Kidney (tissue), 14 donors: ENCODE measurements around the gene RBBP8NL. TPM values are rescaled to one million over a fixed set of nuclear protein-coding genes. Genes with fewer than 3 reads are reported as not detected.

Experiments used
- DNase-seq, 5 donors: peaks; one replicate each; pipeline ENCODE4 v3.0.0-alpha.2; 2013 to 2020
- FAIRE-seq: peaks from 2 replicates; lab custom pipeline; 2012; peaks lifted over from hg19 to GRCh38; lab: Jason Lieb, UNC
- H3K27ac ChIP-seq, 2 donors: one replicate each; pipeline ENCODE4 v1.7.0; 2013; ENCODE audit warnings: low read depth in 2 of 2, low read length in 2 of 2, inconsistent platforms in 1 of 2
- H3K27me3 ChIP-seq: one replicate; pipeline ENCODE4 v1.7.1; 2013; ENCODE audit warnings: low read length, inconsistent platforms; ENCODE audit not compliant: control insufficient read depth, insufficient read depth
- H3K36me3 ChIP-seq, 3 donors: one replicate each; pipeline versions ENCODE4 v1.7.0 to v1.7.1; 2013; ENCODE audit warnings: low read length in 3 of 3, control low read depth in 1 of 3, inconsistent platforms in 1 of 3; ENCODE audit not compliant: insufficient read depth in 3 of 3, control insufficient read depth in 2 of 3
- H3K4me1 ChIP-seq, 3 donors: one replicate each; pipeline versions ENCODE4 v1.7.0 to v1.7.1; 2013; ENCODE audit warnings: low read length in 3 of 3, inconsistent platforms in 1 of 3, low read depth in 1 of 3; ENCODE audit not compliant: control insufficient read depth in 2 of 3, insufficient read depth in 2 of 3
- H3K4me3 ChIP-seq, 3 donors: one replicate each; pipeline versions ENCODE4 v1.7.0 to v1.8.1; 2013; ENCODE audit warnings: low read length in 3 of 3, control low read depth in 1 of 3, inconsistent platforms in 1 of 3
- H3K9ac ChIP-seq, 3 donors: one replicate each; pipeline versions ENCODE4 v1.7.0 to v1.7.1; 2013; ENCODE audit warnings: low read length in 3 of 3, control low read depth in 1 of 3, inconsistent platforms in 1 of 3
- H3K9me3 ChIP-seq, 3 donors: one replicate each; pipeline versions ENCODE4 v1.7.0 to v1.7.1; 2013; ENCODE audit warnings: low read length in 3 of 3, control low read depth in 1 of 3, inconsistent platforms in 1 of 3; ENCODE audit not compliant: control insufficient read depth in 2 of 3, insufficient read depth in 1 of 3
- CTCF ChIP-seq: IDR thresholded peaks from 3 replicates; pipeline ENCODE4 v1.5.1; 2012; ENCODE audit warnings: mild to moderate bottlenecking, moderate library complexity, borderline replicate concordance; ENCODE audit not compliant: insufficient read depth; ENCODE audit errors: extremely low read depth
- intact Hi-C: fragments of 100-400 bp; cut with DNase I; formaldehyde crosslinking; loops from one replicate; pipeline ENCODE4 v1.11.1; 2022
- polyA plus RNA-seq: library from polyadenylated mRNA; stranded (reverse); fragments of 350-450 nt; fragmentation: Illumina TruSeq; extraction: RNeasy Lipid Tissue Mini Kit (QIAGEN cat#74804); gene quantifications from one replicate; pipeline ENCODE4 v1.2.3, GENCODE V29; 2014; ENCODE audit warnings: low read depth, low replicate concordance; ENCODE audit not compliant: insufficient read depth
- total RNA-seq: library from RNA; stranded (reverse); fragmentation: NEBNext Ultra II Directional; extraction: Animal tissue kit (Norgen Biotek cat#: 25700); gene quantifications from one replicate; pipeline ENCODE4 v1.2.1, GENCODE V29; 2021
- donor health status: control.
- donor health status: control.
- donor health status: control.
- donor health status: control.
- donor health status: control.
- donor health status: DM: yes; HTN: yes; CAD: no.
- donor health status: Normal renal cell carcinoma (clear cell type).

RBBP8NL gene
- total and polyA plus RNA-seq, 2 donors from 2014 or later = 0.13 to 1.5 TPM

- intact Hi-C loops = no loop called here
- no peak for DNase-seq
- Histone ChIP-seq H3K9ac (no peak overlapping the region), H3K27me3 (no peaks in the 10 kb centered on the region), H3K27ac (no peak overlapping the region), H3K9me3 (no peaks in the 10 kb centered on the region), H3K4me1 (peaks cover 0 to 13% (median 13%) of the 10 kb centered on the region in 3 donors), H3K4me3 (no peak overlapping the region), H3K36me3 (peaks cover 3 to 12% (median 5%) of the 10 kb centered on the region in 3 donors)
- no peak for FAIRE-seq
- no peak for TF ChIP-seq CTCF
These were observed 36.8 kb downstream of the RBBP8NL start for GRCh38 chr20:62390317-62391164.

GRCh38 chr20:62389601-62390087, 37.7 kb downstream of the RBBP8NL start:
- H3K9ac ChIP-seq = no peak overlapping the region
- no peak overlapping the region for H3K4me3 ChIP-seq
- DNase-seq (no peak), FAIRE-seq (no peak)
- H3K4me1 ChIP-seq = peaks cover 0 to 13% (median 13%) of the 10 kb centered on the region in 3 donors
- no peak overlapping the region for H3K27ac ChIP-seq
- no peaks in the 10 kb centered on the region for H3K9me3 ChIP-seq
- no peak for TF ChIP-seq CTCF
- H3K27me3 ChIP-seq = no peaks in the 10 kb centered on the region
- intact Hi-C loops = no loop called here
- peaks cover 3 to 12% (median 5%) of the 10 kb centered on the region in 3 donors for H3K36me3 ChIP-seq

GRCh38 chr20:62388839-62389600, 38.3 kb downstream of the RBBP8NL start:
- TF ChIP-seq CTCF = no peak
- Histone ChIP-seq H3K4me3 (no peak overlapping the region), H3K36me3 (peaks cover 3 to 12% (median 5%) of the 10 kb centered on the region in 3 donors), H3K9ac (no peak overlapping the region), H3K9me3 (no peaks in the 10 kb centered on the region), H3K27me3 (no peaks in the 10 kb centered on the region), H3K27ac (no peak overlapping the region), H3K4me1 (peaks cover 0 to 13% (median 13%) of the 10 kb centered on the region in 3 donors)
- DNase-seq (no peak), FAIRE-seq (no peak)
- intact Hi-C loops = no loop called here
